GM19239 (cell line): ENCODE measurements around the gene CNPPD1.
A peak's percentile ranks its signal among the peaks of the same experiment; 100 is the strongest.
"Not testable (repeated sequence)": the region's sequence is repeated elsewhere in the genome, so short reads cannot be mapped to it uniquely, and the experiment has no call there.

Experiments
- DNase-seq: peaks from one replicate; pipeline ENCODE4 v3.0.0; 2011; ENCODE audit warnings: low spot score; ENCODE audit not compliant: insufficient read length
- FAIRE-seq: peaks from 2 replicates; lab custom pipeline; 2011; peaks lifted over from hg19 to GRCh38; lab: Jason Lieb, UNC

Gene CNPPD1

DNA sequence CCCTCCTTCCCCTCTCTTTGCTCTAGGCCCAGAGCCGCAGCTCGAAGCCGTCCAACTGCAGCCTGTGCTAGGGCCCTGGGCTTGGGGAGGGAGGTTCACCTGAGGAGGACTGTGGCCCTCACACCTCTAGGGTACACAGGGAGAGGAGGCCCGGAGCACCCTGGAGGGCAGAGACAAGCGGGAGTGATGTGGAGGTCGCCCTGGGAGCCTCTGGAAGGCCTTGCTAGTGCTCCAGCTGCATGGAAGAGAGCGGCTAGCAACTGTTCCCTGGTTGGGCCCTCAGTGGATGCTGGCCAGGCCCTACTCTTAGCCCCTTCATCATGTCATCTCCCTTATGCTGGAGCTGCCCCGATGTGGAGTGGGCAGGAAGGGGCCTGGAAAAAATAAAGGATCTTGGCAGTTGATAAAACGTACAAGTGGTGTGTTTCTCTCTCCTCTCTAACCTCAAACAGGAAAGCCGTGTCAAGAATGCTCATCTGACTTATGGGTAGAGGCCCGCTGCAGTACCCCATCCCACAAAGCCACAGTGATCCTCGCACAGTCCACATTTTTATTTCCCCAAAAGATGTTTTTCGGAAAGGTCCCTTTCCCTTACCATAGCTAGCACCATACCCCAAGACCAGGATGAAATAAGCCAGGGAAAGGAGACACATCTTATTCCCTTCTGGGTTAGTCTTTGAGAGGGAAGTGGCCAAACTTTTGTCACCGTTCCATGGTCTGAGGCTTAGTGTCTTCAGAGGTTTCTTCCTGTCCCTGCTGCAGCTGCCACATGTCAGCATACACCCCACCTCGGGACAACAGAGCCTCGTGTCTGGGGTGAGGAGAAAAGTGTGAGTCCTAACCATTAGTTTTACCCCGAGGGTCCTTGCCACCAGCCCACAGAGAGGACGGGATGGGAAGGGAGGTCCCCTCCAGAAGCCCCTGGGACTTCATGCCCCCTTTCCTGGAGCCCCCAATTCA is 32.8 kb upstream of the CNPPD1 start:
- FAIRE-seq: no peak
- no peak for DNase-seq

DNA sequence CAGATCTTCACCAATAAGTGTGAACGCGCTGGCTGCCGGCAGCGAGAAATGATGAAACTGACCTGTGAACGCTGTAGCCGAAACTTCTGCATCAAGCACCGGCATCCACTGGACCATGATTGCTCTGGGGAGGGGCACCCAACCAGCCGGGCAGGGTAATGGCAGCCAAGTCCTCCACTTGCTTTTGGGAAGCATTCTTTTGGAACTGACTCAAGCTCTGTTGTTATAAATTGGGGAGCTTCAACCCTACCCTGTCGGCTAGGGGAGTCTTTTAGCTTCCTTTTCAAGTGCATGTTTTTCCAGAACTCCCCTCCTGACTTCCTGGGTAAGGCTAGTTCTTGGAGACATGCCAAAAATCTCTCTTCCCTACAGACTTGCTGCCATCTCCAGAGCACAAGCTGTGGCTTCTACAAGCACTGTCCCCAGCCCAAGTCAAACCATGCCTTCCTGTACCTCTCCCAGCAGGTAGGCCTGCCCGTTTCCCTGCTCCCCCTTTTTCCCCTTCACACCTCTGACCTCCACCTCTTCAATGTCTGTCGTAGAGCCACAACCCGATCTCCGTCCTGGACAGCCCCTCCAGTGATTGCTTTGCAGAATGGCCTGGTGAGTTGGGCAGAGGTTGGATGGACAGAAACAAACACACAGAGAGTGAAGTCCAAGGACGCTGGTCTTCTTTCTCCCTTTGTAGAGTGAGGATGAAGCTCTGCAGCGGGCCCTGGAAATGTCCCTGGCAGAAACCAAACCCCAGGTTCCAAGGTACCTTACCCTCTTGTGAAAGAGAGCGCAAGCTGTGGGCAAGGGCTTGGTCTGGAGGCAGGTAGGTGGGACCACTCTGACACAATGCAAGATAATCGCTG is 31.4 kb upstream of the CNPPD1 start:
- no peak for FAIRE-seq
- DNase-seq: no peak

DNA sequence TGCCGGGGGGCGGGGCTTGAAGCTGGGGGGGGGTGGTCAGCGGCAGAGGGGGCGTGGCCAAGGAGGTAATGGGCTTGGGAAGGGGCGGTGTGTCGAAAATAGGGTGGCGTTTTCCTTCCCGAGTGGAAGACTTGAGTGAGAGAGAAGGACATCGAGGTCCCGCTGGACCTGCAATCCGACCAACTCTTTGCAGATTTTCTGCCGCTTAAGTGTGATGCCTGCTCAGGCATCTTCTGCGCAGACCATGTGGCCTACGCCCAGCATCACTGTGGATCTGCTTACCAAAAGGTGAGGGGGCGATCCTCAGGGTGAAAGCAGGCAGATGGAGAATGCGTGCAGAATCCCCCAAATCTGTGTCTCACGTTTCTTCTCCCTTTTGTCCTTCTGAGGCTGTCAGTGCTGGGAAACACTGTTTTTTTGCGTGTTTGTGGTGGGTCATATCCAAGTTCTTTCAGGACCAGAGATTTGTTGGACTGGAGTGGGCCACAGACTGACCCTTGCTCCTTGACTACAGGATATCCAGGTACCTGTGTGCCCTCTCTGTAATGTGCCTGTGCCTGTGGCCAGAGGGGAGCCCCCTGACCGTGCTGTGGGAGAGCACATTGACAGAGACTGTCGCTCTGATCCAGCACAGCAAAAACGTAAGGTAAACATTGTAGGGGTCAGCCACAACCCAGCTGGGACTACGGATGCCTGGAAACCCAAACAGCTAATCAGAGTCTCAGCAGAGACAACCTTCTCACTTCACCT is 30.6 kb upstream of the CNPPD1 start:
- FAIRE-seq (no peak), DNase-seq (no peak)

DNA sequence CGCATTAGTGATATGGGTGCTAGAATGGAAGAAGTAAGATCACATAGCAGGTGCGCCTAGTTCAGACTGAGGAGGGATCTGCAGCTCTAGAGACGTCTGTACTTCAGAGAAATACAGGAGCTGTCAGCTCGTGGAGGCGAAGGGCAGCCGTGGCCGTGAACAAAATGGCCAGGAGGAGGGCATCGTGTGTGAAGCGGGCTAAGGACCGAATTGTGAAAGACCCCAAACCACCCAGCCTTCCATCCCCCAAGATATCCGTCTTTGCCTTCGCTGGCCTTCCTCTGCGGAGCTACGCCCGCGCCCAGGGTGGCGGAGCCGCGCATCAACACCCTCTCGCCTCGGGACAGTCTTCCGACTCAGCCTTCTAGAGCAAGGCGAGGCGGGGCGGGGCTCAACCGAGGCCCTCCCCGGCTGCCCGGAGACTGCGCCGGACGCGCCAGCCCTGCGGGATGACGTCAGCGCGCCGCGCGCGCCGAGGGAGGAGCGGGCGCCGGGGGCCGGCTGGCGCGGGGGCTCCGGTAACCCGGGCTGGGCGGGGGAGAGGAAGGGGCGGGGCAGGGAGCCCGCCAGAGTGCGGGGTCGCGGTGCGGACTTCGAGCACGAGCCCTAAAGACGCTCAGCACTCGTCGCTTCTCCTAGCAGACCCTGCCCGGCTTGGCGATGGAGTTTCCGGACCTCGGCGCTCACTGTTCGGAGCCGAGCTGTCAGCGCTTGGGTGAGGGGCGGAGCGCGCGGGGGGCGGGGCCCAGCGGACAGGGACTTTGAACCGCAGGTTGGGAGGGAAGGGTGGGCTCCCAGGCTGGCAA is 29.8 kb upstream of the CNPPD1 start, which contains the start of gene ZFAND2B:
ZFAND2B (plus strand) TSS at position 455 of the 806 bp plus-strand sequence; CDS start at position 661, 206 bp downstream.
- peak; percentile 97 for DNase-seq
- FAIRE-seq: no peak

DNA sequence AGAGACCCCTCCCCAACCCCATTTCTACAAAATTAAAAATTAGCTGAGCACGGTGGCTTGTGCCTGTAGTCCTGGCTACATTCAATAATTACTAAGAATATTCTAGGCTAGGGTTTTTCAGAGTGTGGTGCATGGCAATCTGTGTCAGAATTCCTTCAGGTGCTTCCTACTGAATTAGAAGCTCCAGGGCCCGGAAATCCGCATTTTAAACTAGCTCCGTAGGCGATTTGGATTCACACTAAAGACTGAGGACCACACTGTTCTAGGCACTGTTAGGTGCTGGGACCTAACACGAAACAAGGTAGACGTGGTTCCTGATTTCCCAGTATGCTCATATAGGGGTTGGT is 29.2 kb upstream of the CNPPD1 start:
- DNase-seq (no peak), FAIRE-seq (peak; percentile 94)

DNA sequence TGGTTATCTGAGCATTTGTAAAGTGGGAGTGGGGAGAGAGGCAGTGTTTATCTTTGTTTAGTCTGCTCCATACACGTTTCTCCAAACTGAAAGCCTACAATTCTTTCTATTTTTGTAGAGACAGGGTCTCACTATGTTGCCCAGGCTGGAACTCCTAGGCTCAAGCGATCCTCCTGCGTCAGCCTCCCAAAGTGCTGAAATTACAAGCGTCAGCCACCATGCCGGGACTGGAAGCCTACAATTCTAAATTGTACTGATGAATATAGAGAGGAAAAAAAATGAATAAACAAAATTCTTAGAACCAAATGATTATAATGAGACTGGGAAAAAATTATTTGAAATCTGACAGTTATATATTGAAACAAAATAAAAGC is 28.4 kb upstream of the CNPPD1 start:
- DNase-seq (no peak), FAIRE-seq (no peak)

DNA sequence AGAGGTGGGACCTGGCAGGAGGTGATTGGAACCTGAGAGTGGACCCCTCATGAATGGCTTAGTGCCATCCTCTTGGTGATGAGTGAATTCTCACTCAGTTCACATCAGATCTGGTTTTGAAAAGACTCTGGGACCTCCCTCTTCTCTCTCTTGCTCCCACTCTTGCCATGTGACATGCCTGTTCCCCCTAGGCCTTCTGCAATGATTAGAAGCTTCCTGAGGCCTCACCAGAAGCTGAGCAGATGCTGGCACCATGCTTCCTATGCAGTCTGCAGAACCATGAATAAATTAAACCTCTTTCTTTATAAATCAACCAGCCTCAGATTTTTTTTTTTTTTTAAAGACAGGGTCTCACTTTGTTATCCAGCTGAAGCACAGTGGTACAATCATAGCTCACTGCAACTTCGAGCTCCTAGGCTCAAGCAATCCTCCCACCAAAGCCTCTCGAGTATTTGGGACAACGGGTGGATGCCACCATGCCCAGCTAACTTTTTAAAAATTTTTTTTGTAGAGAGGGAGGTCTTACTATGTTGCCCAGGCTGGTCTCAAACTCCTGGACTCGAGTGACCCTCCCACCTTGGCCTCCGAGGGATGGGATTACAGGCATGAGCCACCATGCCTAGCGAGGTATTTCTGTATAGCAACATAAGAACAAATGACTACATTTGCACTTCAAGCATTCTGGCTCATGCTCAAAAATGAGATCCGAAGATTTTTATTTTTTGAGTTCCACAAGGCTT is 27.9 kb upstream of the CNPPD1 start:
- no peak for DNase-seq
- no peak for FAIRE-seq

DNA sequence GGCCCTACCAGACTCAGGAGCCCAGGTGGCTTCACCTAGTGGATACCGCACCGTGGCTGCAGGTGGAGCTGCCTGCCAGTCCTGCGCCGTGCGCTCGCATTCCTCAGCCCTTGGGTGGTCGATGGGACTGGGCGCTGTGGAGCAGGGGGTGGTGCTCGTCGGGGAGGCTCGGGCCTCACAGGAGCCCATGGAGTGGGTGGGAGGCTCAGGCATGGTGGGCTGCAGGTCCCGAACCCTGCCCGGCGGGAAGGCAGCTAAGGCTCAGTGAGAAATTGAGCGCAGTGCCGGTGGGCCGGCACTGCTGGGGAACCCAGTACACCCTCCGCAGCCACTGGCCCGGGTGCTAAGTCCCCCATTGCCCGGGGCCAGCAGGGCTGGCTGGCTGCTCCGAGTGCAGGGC is 24.6 kb upstream of the CNPPD1 start:
- FAIRE-seq, DNase-seq: not testable (repeated sequence)

DNA sequence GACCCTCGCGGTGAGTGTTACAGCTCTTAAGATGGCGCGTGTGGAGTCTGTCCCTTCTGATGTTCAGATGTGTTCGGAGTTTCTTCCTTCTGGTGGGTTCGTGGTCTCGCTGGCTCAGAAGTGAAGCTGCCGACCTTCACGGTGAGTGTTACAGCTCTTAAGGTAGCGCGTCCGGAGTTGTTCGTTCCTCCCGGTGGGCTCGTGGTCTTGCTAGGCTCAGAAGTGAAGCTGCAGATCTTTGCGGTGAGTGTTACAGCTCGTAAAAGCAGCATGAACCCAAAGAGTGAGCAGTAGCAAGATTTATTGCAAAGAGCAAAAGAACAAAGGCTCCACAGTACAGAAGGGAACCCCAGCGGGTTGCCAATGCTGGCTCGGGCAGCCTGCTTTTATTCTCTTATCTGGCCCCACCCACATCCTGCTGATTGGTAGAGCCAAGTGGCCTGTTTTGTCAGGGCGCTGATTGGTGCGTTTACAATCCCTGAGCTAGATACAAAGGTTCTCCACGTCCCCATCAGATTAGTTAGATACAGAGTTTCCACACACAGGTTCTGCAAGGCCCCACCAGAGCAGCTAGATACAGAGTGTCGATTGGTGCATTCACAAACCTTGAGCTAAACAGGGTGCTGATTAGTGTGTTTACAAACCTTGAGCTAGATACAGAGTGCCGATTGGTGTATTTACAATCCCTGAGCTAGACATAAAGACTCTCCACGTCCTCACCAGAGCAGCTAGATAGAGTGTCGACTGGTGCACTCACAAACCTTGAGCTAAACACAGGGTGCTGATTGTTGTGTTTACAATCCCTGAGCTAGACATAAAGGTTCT is 24.0 kb upstream of the CNPPD1 start:
- not testable (repeated sequence) for FAIRE-seq, DNase-seq

DNA sequence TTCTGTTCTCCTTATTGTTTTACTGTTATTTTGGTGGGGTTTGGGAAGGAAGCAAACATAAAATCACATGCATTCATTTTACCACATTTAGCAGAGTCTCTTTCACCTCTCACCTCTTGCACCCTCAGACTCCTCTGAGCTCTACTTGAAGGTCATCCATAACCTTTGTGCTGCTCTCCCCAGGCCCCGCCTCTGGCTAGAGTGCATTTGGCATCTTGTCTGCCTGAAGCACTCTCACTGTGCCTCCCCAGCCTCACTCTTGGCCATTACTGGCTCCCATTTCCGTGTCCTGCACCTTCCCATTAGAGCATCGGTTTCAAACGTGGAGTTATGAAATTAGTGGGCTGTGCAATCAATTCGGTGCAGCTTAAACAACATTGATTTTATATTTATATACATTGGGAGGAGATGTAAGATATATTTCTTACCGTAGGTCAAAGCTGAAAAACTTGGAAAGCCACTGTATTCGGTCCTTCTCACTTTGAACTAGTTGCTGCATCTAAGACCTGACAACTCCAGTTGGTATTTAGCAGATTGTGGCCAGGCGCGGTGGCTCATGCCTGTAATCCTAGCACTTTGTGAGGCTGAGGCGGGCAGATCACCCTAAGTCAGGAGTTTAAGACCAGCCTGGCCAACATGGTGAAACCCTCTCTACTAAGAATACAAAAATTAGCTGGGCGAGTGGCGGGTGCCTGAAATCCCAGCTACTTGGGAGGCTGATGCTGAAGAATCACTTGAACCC is 22.9 kb upstream of the CNPPD1 start:
- no peak for FAIRE-seq
- DNase-seq: no peak

DNA sequence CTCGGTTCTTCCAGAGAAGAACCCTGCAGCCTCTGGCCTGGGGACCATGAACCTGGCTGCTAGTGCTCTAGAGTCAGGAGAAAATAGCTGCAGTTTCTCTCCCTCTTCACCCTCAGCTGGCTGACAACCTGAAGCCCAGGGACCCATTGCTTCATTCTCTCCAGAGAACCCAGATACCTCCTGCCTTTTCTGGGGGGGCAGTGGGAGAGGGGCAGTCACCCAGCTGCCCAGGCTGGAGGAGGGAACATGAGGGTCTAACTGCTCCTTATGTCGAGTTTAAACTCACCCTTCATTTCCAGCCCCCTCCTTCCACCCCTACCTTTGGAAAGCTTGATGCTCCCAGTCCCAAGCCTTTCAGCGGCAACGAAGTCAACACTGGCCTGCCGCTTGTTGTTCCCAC is 22.2 kb upstream of the CNPPD1 start:
- FAIRE-seq (no peak), DNase-seq (no peak)

DNA sequence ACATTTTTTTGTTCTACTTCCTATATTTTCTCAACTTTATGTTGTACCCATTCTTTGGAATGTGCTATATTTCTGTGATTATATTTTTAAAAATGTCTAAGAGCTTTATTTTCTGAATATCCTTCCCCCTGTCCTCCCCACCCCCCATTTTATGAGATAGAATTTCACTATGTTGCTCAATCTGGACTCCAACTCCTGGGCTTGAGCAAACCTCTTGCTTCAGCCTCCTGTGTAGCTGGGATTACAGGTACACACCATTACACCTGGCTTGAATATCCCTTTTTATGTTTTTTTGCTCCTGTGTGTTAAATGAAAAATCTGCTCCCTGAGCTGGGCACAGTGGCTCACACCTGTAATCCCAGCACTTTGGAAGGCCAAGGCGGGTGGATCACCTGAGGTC is 20.7 kb upstream of the CNPPD1 start:
- no peak for FAIRE-seq
- no peak for DNase-seq

DNA sequence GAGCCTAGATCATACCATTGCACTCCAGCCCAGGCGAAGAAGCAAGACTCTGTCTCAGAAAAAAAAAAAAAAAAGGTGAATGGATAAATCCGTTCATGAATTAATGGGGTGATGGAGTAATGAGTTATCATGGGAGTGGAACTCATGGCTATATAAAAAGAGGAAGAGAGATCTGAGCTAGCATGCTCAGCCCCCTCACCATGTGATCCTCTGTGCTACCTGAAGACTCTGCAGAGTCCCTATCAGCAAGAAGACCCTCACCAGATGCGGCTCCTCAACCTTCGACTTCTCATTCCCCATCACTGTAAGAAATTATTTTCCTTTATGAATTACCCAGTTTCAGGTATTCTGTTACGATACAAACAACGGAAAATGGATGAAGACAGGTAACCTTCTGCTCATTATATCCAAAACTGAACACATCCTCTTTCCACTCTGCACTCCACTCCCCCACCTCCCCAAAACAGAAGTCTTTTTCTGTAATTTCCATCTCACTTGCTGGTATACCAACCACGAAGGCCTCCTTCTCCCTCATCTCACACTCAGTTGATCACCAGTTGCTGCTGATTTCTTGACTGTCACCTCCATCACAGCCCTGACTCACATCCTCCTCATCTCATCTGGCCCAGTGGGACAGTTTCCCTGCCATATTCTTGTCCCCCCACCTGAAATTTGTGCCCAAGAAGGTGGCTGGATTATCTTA is 10.2 kb upstream of the CNPPD1 start:
- FAIRE-seq: no peak
- DNase-seq: no peak

DNA sequence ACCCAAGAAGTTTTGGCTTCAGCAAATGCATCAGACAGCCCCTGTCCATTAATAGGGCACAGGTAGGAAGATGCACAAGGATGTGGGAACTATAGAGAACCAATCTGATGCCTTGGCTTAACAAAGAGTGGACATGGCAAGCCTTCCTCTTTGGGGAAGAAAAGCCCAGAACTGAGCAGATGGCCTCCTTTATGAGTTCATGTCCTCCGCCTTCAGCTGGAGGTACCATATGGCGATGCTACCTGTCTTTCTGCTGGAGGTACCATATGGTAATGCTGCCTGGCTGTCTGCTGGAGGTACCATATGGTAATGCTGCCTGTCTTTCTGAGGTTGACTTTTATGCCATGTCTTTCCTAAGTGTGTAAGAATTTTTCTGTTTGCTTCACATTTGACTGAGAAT is 7.4 kb upstream of the CNPPD1 start:
- FAIRE-seq (no peak), DNase-seq (no peak)

DNA sequence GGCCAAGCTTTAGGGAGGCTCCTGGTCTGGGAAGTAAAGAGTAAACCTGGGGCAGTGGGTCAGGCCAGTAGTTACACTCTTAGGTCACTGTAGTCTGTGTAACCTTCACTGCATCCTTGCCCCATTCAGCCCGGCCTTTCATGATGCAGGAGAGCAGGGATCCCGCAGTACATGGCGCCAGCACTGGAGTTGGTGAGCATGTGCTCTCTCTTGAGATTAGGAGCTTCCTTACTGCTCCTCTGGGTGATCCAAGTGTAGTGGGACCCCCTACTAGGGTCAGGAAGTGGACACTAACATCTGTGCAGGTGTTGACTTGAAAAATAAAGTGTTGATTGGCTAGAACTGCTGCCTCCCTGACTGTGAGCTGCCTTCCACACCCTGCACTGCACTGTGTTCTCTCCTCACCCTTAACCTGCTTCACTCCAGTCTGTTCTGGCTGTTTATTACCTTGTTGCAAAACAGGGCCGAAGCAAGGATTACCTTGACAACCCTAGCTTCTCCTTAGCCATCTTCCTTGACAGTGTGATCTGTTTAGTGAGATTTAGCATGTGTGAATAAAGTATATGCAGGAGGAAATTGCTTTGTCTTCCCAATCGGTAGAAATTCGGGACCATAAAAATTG is 6.5 kb upstream of the CNPPD1 start:
- no peak for FAIRE-seq
- DNase-seq: no peak

DNA sequence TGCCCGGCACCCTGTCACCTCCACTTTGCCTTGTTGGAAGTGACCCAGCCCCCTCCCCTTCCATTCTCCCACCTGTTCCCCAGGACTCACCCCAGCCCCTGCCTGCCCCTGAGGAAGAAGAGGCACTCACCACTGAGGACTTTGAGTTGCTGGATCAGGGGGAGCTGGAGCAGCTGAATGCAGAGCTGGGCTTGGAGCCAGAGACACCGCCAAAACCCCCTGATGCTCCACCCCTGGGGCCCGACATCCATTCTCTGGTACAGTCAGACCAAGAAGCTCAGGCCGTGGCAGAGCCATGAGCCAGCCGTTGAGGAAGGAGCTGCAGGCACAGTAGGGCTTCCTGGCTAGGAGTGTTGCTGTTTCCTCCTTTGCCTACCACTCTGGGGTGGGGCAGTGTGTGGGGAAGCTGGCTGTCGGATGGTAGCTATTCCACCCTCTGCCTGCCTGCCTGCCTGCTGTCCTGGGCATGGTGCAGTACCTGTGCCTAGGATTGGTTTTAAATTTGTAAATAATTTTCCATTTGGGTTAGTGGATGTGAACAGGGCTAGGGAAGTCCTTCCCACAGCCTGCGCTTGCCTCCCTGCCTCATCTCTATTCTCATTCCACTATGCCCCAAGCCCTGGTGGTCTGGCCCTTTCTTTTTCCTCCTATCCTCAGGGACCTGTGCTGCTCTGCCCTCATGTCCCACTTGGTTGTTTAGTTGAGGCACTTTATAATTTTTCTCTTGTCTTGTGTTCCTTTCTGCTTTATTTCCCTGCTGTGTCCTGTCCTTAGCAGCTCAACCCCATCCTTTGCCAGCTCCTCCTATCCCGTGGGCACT is 5.8 kb upstream of the CNPPD1 start:
- FAIRE-seq: no peak
- no peak for DNase-seq
